ENCODE data around the gene MRNIP. TPM values are rescaled to one million over a fixed set of nuclear protein-coding genes. Genes with fewer than 3 reads are reported as not detected.
A peak's percentile ranks its signal among the peaks of the same experiment; 100 is the strongest.

The MRNIP gene, protein sequence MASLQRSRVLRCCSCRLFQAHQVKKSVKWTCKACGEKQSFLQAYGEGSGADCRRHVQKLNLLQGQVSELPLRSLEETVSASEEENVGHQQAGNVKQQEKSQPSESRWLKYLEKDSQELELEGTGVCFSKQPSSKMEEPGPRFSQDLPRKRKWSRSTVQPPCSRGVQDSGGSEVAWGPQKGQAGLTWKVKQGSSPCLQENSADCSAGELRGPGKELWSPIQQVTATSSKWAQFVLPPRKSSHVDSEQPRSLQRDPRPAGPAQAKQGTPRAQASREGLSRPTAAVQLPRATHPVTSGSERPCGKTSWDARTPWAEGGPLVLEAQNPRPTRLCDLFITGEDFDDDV
- total RNA-seq (2021; fragmentation: NEBNext Ultra II Directional; extraction: Animal tissue kit (Norgen Biotek cat#: 25700)) (22.2 and 29.6 TPM in 2 replicates), polyA plus RNA-seq (2011; rRNA removed) (29.6 and 42.5 TPM in 2 replicates), polyA minus RNA-seq (2011; rRNA and poly(A)+ RNA removed) (21.4 and 22.4 TPM in 2 replicates)
- polyA plus RNA-seq (2011; cell fraction: cytosol; rRNA removed): 41.4 TPM
- 213 TPM for polyA plus RNA-seq (2011; cell fraction: nucleus; rRNA removed)
- 28.3 to 30.2 TPM (median 29.2 TPM) in 4 replicates for polyA plus RNA-seq (2012, experiment 1 of 2)
- polyA plus RNA-seq (2012, experiment 2 of 2): 10.6 TPM
- polyA plus RNA-seq (2013, experiment 1 of 2): 27.2 TPM
- 24.3 TPM for polyA plus RNA-seq (2013, experiment 2 of 2)
- polyA minus RNA-seq (2011; cell fraction: cytosol; rRNA and poly(A)+ RNA removed): 10.3 TPM
- polyA minus RNA-seq (2011; cell fraction: nucleus; rRNA and poly(A)+ RNA removed): 30.9 TPM
- long read RNA-seq, experiment 1, partial matches to known transcripts: 0 of 5 reads
- long read RNA-seq, experiment 1, other reads (novel, unspliced or antisense): 5 of 5 reads
- long read RNA-seq, experiment 2, partial matches to known transcripts: 0 of 7 reads
- long read RNA-seq, experiment 2, other reads (novel, unspliced or antisense): 2 of 7 reads

DNA sequence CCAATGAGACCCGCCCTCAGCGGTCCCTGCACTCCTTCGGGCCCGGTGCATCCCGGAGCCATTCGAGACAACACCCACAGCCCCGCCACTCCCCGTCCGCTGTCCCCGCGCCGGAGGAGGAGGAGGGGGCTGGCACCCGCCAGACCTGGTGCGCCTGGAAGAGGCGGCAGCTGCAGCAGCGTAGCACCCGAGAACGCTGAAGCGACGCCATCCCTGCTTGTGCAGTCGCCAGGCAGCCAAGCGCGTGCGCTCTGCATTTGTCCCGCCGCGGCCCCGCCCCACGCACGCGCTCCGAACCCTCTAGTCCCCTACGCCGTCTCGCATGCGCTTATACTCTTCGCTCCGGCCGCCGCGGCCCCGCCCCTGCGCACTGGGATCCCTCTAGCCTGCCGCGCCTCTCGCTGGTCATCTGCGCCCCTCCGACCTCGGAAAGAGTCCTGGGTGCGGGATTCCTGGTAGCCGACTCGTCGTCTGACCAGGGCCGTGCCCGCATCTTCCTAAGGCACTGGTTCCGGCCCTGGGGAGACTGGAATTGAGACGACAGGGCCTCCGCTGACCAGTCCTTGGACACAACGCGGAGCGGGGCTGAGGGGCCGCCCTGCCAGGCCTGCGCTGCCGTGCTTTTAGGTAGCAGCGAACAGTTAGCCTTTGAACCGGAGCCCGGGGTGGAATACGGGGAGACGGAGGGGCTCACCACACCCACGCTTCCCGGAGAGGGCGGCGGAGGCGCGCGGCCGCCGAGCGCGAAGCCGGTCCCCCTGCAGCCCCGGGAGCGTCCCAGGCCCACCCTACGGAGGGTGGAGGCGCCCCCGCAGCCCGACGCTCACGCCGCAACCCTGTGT is at the start of gene MRNIP:
Gene MRNIP, minus strand, starts transcription at position 232 of the 842 bp plus-strand sequence. Its CDS starts 21 bp downstream, at position 211.
- DNase-seq (ENCODE audit: low read depth in 1 of 2, low spot score in 2 of 2) (peak; percentile 74 to 93), FAIRE-seq (no peak)
- peak within 1 kb of the TSS; percentile 93 for H4K5ac ChIP-seq (ENCODE audit: insufficient read length, low read depth, low read length)
- peaks cover 0 to 19% (median 11%) of the 10 kb centered on the region in 4 experiments; a peak in 6 of 8 replicates for H3K36me3 ChIP-seq (ENCODE audit: control insufficient read depth in 2 of 4, insufficient read depth in 4 of 4, low read length in 3 of 4)
- no peak within 1 kb of the TSS for H3K4ac ChIP-seq (replicated peaks; ENCODE audit: insufficient read length, low read depth, low read length)
- peak within 1 kb of the TSS; percentile 27; the same call in 1 of the 2 replicates for H3K27ac ChIP-seq (ENCODE audit: low read depth, low read length)
- peaks cover 13% of the 10 kb centered on the region for H3K23me2 ChIP-seq (ENCODE audit: low read depth, low read length)
- H4K8ac ChIP-seq (ENCODE audit: extremely low read depth, insufficient read depth, low read length): peak within 1 kb of the TSS; percentile 87; the same call in 1 of the 2 replicates
- H4K91ac ChIP-seq (replicated peaks; ENCODE audit: insufficient read length, low read length): no peak within 1 kb of the TSS
- H3K14ac ChIP-seq (ENCODE audit: insufficient read length): no peak within 1 kb of the TSS
- H3K4me3 ChIP-seq (ENCODE audit: extremely low read depth in 1 of 4, insufficient read depth in 2 of 4, low read depth in 3 of 4, low read length in 4 of 4): peak within 1 kb of the TSS; percentile 76 to 90 (median 78)
- H3K9ac ChIP-seq (replicated peaks in 1 of 4; ENCODE audit: extremely low read depth in 1 of 4, low read depth in 3 of 4, low read length in 3 of 4): peak within 1 kb of the TSS; percentile 39 to 71 (median 50)
- 0 out of 2 replicates have a peak within 1 kb of the TSS, but pooled peaks have one; percentile 39 for H2BK5ac ChIP-seq (ENCODE audit: low read depth, low read length)
- peaks cover 0 to 2% of the 10 kb centered on the region in 2 experiments for H4K20me1 ChIP-seq (replicated peaks in 1 of 2; ENCODE audit: control insufficient read depth in 1 of 2, insufficient read depth in 2 of 2, low read length in 2 of 2)
- POLR2A ChIA-PET (ENCODE audit: partially characterized antibody): interaction anchor here (0.7 to 1.3 kb wide), 8 partner anchors 11 to 40 kb away, joined by 3 to 6 read pairs (median 4); partner anchors contain the start of gene SQSTM1
- H2BK12ac ChIP-seq (ENCODE audit: low read depth, low read length): no peak within 1 kb of the TSS
- peak within 1 kb of the TSS; percentile 98 for H3K18ac ChIP-seq (ENCODE audit: extremely low read depth, low read length)
- peaks cover 4 to 8% of the 10 kb centered on the region in 2 experiments; a peak in 1 of 4 replicates for H3K9me3 ChIP-seq (ENCODE audit: insufficient read depth in 2 of 2, low read depth in 1 of 2, low read length in 1 of 2)
- no peak within 1 kb of the TSS for H3K23ac ChIP-seq (ENCODE audit: insufficient read length)
- no peaks in the 10 kb centered on the region for H3K4me1 ChIP-seq (replicated peaks in 1 of 4; ENCODE audit: control insufficient read depth in 3 of 4, insufficient read depth in 4 of 4, low read length in 3 of 4)
- H3K79me2 ChIP-seq (ENCODE audit: control insufficient read depth in 1 of 2, insufficient read depth in 2 of 2, low read length in 2 of 2): peaks cover 0 to 6% of the 10 kb centered on the region in 2 experiments; a peak in 1 of 4 replicates
- CTCF ChIA-PET (ENCODE audit: partially characterized antibody): interaction anchor here (0.6 to 3.9 kb wide), 2 partner anchors 11 to 50 kb away, joined by 3 to 18 read pairs; no protein-coding TSS in a partner anchor
- 2% methylated on average over 77 of the region's 90 CpGs; no CpG with 5 or more reads in 1 of the 2 experiments for WGBS, 2 experiments (ENCODE audit: extremely low coverage in 1 of 2, insufficient coverage in 1 of 2, insufficient read length in 1 of 2, insufficient replicate concordance in 2 of 2, low coverage in 1 of 2, low lambda C conversion rate in 2 of 2, missing lambda C conversion rate in 1 of 2)
- H2BK20ac ChIP-seq (ENCODE audit: low read length): no peak within 1 kb of the TSS
- H2BK120ac ChIP-seq (replicated peaks; ENCODE audit: low read depth, low read length): no peak within 1 kb of the TSS
- no peak within 1 kb of the TSS for H2AK5ac ChIP-seq (ENCODE audit: low read depth, low read length)
- no peaks in the 10 kb centered on the region for H3K79me1 ChIP-seq (ENCODE audit: low read depth, low read length)
- peaks cover 0 to 2% (median 0%) of the 10 kb centered on the region in 4 experiments; a peak in 1 of 7 replicates for H3K27me3 ChIP-seq (replicated peaks in 1 of 4; ENCODE audit: control insufficient read depth in 3 of 4, extremely low read depth in 1 of 4, insufficient read depth in 3 of 4, low read length in 3 of 4)
- H3K4me2 ChIP-seq (ENCODE audit: insufficient read depth in 1 of 2, low read depth in 2 of 2, low read length in 2 of 2): peak within 1 kb of the TSS; percentile 75 to 91
- no peak within 1 kb of the TSS for H3K56ac ChIP-seq (replicated peaks; ENCODE audit: insufficient read length, low read depth, low read length)
- H2AFZ ChIP-seq (ENCODE audit: low read length): peak within 1 kb of the TSS; percentile 94
- no peak within 1 kb of the TSS for H2BK15ac ChIP-seq (ENCODE audit: low read length)
- TF ChIP-seq NRF1 (IDR thresholded peaks at IDR 0.05; ENCODE audit: low read depth, low read length) (peak; percentile 60), YY1 (IDR thresholded peaks at IDR 0.05; ENCODE audit: low read depth, low read length) (0 out of 2 replicates have a peak, but pooled peaks have one; percentile 45), TAF7 (optimal IDR thresholded peaks at IDR 0.05; ENCODE audit: borderline replicate concordance, low read depth, low read length) (peak; percentile 62)
- TF ChIP-seq, protein P1, sequence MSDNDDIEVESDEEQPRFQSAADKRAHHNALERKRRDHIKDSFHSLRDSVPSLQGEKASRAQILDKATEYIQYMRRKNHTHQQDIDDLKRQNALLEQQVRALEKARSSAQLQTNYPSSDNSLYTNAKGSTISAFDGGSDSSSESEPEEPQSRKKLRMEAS (IDR thresholded peaks at IDR 0.05): peak; percentile 96
- TF ChIP-seq, protein P2, sequence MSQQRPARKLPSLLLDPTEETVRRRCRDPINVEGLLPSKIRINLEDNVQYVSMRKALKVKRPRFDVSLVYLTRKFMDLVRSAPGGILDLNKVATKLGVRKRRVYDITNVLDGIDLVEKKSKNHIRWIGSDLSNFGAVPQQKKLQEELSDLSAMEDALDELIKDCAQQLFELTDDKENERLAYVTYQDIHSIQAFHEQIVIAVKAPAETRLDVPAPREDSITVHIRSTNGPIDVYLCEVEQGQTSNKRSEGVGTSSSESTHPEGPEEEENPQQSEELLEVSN (IDR thresholded peaks at IDR 0.05): peak; percentile 54

All from H1 (cell line).